Lower leg skin (tissue), 3 donors: ENCODE results near the gene MYO3B.

ENCODE experiments used
- POLR2A ChIP-seq, 2 donors: fragments of 450-650 bp; IDR thresholded peaks; one replicate each; pipeline ENCODE4 v1.6.1; 2016 to 2017; ENCODE audit warnings: antibody characterized with exemption in 2 of 2, mild to moderate bottlenecking in 1 of 2, moderate library complexity in 1 of 2
- TF ChIP-seq, protein P1 (sequence below), 3 donors: fragments of 450-650 bp; IDR thresholded peaks; one replicate each; pipeline ENCODE4 v1.5.1; 2016; ENCODE audit warnings: antibody characterized with exemption in 3 of 3, mild to moderate bottlenecking in 3 of 3, moderate library complexity in 2 of 3

DNA sequence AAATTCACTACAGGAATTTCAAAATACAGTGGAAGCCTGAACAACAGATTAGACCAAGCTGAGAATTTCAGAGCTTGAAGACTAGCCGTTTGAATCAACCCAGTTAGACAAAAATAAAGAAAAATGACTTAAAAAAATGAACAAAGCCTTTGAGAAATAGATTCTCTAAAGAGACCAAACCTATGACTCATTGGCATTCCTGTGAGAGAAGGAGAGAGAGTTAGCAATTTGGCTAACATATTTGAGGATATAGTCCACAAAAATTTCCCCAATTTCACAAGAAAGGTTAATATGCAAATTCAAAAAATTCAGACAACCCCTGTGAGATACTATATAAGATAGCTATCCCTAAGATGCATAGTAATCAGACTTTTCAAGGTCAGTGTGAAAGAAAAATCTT, 78.0 kb downstream of the MYO3B start:
- TF ChIP-seq, protein P1, sequence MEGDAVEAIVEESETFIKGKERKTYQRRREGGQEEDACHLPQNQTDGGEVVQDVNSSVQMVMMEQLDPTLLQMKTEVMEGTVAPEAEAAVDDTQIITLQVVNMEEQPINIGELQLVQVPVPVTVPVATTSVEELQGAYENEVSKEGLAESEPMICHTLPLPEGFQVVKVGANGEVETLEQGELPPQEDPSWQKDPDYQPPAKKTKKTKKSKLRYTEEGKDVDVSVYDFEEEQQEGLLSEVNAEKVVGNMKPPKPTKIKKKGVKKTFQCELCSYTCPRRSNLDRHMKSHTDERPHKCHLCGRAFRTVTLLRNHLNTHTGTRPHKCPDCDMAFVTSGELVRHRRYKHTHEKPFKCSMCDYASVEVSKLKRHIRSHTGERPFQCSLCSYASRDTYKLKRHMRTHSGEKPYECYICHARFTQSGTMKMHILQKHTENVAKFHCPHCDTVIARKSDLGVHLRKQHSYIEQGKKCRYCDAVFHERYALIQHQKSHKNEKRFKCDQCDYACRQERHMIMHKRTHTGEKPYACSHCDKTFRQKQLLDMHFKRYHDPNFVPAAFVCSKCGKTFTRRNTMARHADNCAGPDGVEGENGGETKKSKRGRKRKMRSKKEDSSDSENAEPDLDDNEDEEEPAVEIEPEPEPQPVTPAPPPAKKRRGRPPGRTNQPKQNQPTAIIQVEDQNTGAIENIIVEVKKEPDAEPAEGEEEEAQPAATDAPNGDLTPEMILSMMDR (IDR thresholded peaks at IDR 0.05) = no peak
- no peak for TF ChIP-seq POLR2A (IDR thresholded peaks at IDR 0.05)
